Renal pelvis (tissue), 4 donors: ENCODE data around the gene AKT1. TPM values are rescaled to one million over a fixed set of nuclear protein-coding genes. Genes with fewer than 3 reads are reported as not detected.
"Not testable (repeated sequence)": the region's sequence is repeated elsewhere in the genome, so short reads cannot be mapped to it uniquely, and the experiment has no call there.

Experiments
- DNase-seq: peaks from one replicate; pipeline ENCODE4 v3.0.0-alpha.2; 2013
- polyA plus RNA-seq, 3 donors: library from polyadenylated mRNA; unstranded; fragments of 120-200 nt; gene quantifications; one replicate each; pipeline ENCODE4 v1.2.1, GENCODE V29; 2013; ENCODE audit not compliant: insufficient read length in 3 of 3

Gene AKT1
- polyA plus RNA-seq, 3 donors: 119 to 153 (median 125) TPM

DNA sequence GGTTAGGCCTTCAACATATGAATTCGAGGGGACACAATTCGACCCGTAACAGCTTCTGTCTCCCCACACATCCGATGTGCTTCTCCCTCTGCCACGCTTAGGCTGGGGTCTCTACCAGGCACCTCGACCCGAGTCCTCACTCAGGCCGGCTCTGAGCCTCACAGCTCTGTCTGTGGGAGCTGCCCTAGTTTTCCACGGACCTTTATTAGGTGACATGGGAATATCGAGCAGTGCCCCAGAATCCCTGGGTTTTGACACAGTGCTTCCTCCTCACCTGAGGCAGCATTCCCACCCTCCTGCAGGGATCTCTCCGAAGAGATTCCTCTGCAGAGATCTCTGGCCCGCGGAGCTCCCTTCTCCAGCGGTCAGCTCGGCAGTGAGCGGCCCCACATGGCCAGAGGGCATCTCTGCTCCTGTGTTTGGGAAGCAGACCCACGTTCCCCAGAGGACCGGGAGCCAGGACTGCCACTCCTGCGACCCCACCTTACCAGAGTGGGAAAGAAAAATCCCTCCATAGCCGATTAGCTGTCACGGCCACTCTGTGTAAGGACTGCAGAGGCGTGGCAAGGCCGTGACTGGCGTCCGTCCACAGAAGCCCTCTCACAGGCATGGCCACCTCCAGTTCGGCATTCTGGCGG, 26.5 kb upstream of the AKT1 start:
- DNase-seq: no peak

DNA sequence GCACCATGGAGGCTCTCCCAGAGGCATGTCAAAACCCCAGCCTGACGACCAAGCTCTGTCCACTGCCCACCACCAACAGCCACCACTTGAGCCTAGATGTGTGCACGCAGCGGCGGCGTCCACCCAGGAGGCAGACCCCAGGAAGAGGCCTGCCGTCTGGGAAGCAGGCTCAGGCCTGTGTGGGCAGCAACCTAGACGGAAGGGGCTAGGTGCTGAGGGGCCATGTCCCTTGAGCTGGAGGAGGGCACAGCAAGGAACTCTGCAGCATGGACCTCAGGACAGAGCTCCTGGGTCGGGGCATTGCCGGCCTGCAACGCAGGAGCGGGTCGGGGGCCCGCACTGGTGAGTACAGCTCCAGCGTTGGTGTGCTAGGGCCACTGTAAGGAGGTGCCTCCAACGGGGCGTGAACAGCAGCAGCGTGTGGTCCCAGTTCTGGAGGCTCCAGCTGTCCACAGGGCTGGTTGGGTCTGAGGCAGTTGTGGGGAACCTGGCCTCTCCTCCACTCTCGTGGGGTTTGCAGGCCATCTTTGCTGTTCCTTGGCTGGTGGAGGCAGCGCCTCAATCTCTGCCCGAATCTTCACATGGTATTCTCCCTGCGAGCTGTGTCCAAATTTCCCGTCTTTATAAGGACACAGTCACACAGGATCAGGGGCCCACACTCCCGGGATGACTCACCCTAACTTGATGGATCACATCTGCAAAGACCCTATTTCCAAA, 25.8 kb upstream of the AKT1 start:
- DNase-seq: no peak

GRCh38 chr14:104820669-104821228, 25.2 kb upstream of the AKT1 start:
- no peak for DNase-seq

- DNase-seq: no peak
Measured at GRCh38 chr14:104819361-104819781, 23.8 kb upstream of the AKT1 start.

DNA sequence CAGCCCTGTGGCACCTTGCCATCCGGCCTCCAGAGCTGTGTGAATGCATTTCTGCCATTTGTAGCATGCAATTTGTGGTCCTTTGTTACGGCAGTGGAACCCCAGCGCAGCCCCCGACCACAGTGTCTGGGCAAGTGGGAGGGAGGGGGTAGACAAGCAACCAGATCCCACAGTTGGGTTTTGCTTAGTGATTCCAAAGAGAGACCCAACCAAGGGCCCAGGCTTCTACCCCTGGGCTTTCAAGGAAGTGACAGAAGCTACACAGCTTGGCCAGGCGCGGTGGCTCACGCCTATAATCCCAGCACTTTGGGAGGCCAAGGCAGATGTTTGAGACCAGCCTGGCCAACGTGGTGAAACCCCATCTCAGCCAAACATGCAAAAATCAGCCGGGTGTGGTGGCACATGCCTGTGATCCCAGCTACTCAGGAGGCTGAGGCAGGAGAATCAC, 23.2 kb upstream of the AKT1 start:
- DNase-seq: no peak

DNA sequence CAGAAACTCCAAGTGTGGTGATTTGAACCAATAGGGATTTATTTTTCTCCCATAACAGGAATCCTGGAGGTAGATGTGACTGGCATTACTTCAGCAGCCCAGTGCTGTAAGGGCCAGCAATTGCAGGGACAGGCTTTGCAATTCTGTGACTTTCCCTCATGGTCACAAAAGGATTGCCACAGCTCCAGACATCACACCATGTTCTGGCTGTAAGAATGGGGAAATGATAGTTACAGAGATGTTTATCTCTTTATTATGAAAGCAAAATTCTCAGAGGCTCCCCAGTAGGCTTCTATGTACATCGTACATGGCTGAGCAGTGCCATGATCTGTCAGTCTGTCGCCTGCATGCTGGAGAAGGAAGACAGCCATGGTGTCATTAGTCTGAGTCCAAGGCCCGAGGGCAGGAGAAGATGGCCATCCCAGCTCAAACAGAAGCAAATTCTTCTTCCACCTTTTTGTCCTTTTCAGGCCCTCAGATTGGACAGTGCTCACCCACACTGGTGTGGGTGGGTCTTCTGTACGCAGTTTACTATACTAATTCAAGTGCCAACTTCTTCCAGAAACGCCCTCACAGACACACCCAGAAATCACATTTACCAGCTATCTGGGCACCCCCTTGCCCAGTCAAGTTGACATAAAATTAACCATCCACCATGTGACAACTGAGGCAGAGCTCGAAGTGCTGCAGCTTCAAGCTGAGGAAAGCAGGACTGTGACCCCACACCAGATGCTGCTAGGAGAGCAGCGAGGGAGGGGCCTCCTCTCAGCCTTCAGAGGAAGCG, 22.6 kb upstream of the AKT1 start:
- DNase-seq: no peak

- no peak for DNase-seq
Measured at GRCh38 chr14:104816616-104816884, 21.0 kb upstream of the AKT1 start.

DNA sequence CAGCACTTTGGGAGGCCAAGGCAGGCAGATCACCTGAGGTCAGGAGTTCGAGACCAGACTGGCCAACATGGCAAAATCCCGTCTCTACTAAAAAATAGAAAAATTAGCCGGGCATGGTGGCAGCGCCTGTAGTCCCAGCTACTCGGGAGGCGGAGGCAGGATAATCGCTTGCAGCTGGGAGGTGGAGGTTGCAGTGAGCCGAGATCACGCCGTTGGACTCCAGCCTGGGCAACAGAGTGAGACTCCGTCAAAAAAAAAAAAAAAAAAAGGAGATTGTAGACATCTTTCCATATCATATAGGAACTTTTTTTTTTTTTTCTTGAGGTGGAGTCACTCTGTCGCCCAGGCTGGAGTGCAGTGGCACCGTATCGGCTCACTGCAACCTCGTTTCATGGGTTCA, 19.2 kb upstream of the AKT1 start:
- not testable (repeated sequence) for DNase-seq

- DNase-seq: no peak
Measured at GRCh38 chr14:104813286-104813685, 17.7 kb upstream of the AKT1 start.

DNA sequence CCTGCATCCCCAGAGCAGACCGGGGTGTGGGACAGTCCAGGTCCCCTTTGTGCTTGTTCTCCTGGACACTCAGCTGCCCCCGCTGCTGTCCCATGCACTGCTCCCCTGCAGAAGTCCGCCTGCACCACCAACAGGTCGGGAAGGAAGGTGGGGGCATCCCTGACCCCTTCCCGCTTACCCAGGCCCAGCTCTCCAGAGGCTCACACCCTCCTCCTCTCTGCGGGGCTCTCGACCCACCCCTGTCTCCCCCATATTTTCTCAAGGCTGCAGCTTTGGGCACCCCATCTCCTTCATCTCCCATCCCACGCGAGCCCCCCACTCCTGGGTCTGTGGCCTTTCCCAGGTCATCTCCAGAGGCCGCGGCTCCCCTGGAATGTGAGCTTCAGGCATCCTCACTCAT, 14.8 kb upstream of the AKT1 start:
- no peak for DNase-seq

- DNase-seq: no peak
Measured at GRCh38 chr14:104808456-104808855, 12.9 kb upstream of the AKT1 start.

- DNase-seq: no peak
Measured at GRCh38 chr14:104806625-104807465, 11.3 kb upstream of the AKT1 start.

- DNase-seq: no peak
Measured at GRCh38 chr14:104805941-104806624, 10.5 kb upstream of the AKT1 start.

DNA sequence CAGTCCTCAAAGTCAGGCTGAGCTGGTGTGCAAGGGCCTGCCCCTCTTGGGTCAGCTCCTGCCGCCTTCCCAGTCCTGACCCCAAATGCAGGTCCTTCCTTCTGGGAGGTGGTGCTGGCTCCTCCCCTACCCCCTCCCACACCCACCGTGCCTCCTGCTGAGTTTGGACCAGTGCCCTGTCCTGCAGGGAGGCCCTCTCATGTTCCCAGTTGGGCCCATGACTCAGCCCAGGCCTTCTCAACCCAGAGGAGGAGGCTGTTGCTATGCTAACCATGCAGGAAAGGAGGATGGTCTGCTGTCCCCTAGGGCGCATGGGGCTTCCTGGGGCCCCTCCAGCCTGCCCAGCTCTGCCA, 9.8 kb upstream of the AKT1 start:
- DNase-seq: no peak

GRCh38 chr14:104804481-104805325, 9.2 kb upstream of the AKT1 start:
- no peak for DNase-seq

- no peak for DNase-seq
Measured at GRCh38 chr14:104803912-104804410, 8.4 kb upstream of the AKT1 start.

DNA sequence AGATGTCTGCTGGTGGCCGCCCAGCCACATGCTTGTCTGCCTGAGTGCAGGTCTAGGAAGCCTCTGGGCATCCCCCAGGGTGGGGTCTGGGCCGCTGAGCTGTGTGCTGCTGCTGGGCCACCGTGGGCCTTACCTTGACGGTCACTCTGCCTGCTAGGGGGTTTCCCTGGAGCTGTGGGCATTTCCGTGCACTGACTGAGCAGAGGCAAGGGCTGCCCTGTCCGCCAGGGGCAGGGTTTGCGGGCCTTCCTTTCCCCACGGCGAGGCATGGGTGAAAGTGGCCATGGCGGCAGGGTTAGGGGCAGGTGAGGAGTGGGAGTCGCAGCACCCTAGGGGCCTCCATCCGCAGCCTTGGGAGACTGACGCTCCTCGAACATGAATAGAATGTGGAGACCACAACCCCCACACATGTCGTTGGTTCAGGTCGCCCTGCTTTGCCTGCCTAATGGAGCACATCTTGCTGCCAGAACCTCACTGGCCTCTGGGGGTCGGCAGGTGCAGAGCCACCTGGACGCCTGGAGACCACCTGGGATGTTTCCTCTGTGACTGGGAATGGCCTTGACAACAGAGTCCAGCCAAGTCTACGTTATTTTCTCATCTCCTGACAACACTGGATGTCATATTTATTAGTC, 7.8 kb upstream of the AKT1 start:
- DNase-seq: no peak

GRCh38 chr14:104802394-104803184, 7.0 kb upstream of the AKT1 start:
- no peak for DNase-seq
